GM21723 (cell line): Measurements from ENCODE around the gene SLIT1.

Experiments used
- ATAC-seq: cut with Tn5 transposase; IDR thresholded peaks from one replicate; pipeline ENCODE4 v1.9.1; 2021; ENCODE audit warnings: mild to moderate bottlenecking, moderate library complexity; ENCODE audit not compliant: unreplicated experiment

SLIT1 gene

DNA sequence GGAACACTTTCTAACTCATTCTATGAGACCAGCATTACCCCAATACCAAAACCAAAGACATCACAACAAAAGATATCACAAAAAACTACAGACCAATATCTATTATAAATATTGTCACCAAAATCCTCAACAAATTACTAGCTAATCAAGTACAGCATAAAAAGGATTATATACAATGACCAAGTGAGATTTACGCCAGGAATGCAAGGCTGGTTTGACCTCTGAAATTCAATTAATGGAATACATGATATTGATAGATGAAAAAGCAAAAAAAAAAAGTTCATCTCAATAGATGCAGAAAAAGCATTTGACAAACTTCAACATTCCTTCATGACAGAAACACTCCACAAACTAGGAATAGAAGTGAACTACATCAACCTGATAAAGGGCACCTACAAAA, 178.3 kb downstream of the SLIT1 start:
- no peak for ATAC-seq

GRCh38 chr10:97006364-97006763, 179.4 kb downstream of the SLIT1 start:
- no peak for ATAC-seq

GRCh38 chr10:97005349-97005748, 180.4 kb downstream of the SLIT1 start:
- no peak for ATAC-seq

GRCh38 chr10:97004591-97004990, 181.2 kb downstream of the SLIT1 start:
- no peak for ATAC-seq

DNA sequence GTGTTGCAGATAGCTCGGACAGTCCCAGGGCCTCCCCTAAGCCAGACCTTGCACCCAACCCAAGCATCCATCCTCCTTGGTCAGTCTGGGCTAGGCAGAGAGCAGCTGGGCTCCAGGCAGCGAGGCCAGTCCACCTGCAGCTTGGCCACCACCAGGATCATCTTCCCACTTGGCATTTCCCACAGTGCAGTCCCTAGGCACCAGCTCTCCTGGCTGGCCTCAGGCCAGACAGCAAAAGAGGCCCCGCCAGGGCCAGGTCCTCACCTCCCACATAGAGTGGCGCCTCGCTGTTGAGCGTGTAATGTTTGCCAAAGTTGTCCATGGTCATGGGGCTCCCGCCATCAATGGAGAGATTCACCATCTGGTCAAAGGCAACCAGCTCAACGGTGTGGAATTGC, 182.0 kb downstream of the SLIT1 start:
- no peak for ATAC-seq

- ATAC-seq: no peak
These were observed 182.5 kb downstream of the SLIT1 start for GRCh38 chr10:97003151-97003803.

DNA sequence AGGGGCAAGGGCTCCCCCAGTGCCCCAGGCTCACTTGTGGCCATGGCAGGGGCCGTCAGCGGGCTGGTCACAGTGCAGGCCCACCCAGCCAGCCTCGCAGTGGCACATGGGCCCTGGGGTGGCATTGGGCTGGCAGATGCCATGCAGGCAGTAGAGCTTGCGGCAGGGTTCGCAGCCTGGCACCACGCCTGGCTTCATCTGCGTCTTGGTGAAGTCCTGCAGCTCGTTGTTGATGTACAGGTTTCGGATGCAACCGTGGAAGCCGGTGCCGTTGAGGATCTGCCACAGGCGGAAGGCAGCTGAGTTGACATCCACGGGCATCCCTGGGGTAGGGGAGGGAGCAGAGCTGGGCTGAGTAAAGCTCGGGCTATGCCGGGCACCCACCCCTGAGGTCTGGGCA, 183.1 kb downstream of the SLIT1 start:
- no peak for ATAC-seq

DNA sequence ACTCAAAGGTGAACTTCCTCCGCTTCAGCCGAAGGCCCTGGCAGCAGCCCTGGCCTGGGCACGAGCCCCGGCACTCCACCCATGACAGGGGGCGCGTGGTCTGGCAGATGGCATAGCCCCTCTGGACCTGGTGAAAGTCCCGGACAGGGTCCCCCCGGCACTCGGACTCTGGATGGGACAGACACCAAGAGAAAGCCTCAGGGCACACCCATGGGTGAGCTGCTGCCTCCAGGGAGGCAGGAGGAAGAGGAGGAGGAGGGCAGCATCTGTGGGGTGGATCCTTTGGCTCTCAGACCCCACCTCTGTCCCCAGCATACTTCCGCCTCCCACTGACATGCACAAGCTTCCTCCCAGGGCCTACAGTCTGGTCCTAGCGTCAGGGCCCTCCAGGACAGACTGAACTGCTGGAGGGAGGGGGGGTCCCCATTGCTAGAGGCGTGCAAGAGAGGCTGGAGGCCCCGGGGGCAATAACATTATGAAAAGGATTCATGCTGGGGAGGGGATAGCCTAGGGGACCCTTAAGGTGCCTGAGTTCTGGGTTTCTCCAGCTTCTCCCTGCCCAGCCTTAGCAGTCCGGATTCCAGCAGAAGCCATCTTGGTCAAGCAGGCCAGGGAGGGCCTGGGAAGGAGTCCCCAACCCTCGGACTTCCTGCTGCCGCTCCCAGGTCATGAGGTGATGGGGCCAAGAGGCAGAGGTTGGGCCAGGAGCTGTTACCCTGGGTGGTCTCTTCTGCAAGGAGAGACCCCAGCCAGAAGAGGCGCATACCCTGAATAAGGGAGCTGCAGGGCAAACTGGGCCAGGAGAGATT, 184.4 kb downstream of the SLIT1 start:
- no peak for ATAC-seq

GRCh38 chr10:97000487-97001182, 185.1 kb downstream of the SLIT1 start:
- ATAC-seq: no peak

- no peak for ATAC-seq
These were observed 185.8 kb downstream of the SLIT1 start for GRCh38 chr10:96999987-97000386.

GRCh38 chr10:96999337-96999736, 186.4 kb downstream of the SLIT1 start:
- ATAC-seq: no peak

GRCh38 chr10:96998329-96998888, 187.3 kb downstream of the SLIT1 start:
- ATAC-seq: no peak

GRCh38 chr10:96996275-96996965, 189.3 kb downstream of the SLIT1 start:
- ATAC-seq: no peak

DNA sequence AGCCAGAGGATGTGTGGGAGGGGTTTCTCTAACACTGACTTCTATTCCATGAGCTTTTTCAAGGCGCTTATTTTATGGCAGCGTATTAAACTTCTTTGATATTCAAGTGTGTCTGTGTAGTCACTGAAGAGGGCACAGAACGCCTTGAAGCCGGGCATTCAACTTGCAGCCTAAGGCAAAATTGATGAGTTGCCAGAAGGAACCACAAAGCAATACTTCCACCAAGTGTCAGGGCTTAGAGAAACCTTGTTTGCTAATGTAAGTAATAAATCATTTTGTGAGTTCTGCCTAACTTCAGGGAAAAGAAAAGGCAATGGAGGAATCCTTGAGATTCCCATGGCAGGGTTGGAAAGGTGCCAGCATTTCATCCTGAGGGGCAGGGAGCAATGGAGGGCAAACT, 189.9 kb downstream of the SLIT1 start:
- ATAC-seq: no peak

DNA sequence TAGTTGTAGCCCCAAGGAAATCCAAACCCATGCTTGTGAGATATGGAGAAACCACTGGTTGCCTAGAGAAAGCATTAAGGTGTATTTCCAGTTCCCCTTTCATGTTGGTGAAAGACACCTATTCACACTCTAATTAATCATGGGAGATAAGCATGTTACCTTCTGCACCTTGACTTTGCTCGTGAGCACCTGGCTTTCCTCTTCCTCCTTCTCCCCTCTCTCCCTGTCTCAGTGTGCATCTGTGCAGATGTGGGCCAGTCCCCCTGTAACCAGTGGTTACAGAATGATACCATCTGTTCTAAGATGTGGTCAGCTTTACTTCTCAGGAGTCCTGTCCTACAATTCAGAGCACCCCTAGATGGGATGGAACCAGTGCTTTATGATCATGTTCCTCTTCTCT, 193.0 kb downstream of the SLIT1 start:
- ATAC-seq: peak; percentile 67

DNA sequence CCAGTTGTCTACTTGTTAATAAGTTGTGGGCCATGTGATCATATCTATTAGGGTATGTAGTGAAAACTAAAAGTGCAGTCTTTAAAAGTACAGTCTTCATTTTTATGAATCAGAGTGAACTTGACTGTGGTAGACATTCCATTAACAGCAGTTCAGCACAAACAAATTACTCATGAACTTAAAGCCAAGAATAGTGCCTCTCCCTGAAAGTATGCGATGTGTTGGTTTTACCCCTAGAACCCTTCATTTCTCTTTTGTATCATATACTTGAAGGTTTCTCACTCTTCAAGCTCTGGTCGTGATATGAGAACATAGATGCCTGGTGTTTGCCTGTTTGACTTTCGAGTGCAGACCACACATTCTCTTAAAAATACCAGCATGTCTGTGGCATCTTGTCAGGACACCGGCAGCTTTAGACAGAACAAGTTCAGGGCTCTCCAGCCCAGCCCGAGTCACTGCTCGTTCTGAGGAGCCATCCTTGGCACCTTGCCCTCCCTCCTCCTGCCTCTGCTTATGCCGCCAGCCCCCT, 194.4 kb downstream of the SLIT1 start:
- peak; percentile 63 for ATAC-seq

DNA sequence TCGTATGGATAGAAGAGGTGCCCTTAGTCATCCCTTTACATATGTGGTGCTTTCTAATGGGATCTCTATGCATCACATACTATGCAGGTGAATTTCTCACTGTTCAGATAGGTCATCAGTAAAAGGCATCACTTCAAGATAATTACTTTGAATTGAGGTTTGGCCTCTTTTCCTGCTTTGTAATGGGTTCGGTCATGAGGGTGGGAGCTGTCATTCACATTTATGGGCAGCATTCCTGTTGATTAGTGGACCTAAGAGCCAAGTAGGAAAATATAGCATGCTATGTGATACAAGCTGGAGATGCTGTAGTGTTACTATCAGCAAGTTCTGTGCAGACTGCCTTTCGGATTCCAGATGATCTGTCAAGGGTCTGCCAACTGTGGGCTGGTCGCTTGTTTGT, 197.3 kb downstream of the SLIT1 start:
- ATAC-seq: no peak

DNA sequence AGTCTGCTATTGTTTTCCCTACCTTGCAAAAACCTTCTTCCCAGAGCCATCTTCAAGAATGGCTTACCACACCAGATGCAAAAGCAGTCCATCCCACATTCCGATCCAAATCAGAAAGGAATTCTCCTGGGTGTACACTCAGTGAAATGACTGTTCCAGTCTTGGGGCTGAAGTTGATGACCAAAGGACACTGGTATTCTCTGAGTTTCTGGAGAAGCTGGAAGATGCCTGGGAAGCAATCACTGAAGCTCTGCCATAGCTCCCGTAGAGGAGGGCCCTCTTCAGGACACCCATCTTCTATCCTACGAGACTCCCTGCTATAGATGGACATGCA, 197.9 kb downstream of the SLIT1 start:
- no peak for ATAC-seq

- ATAC-seq: no peak
These were observed 198.5 kb downstream of the SLIT1 start for GRCh38 chr10:96987141-96987841.

GRCh38 chr10:96986200-96986856, 199.4 kb downstream of the SLIT1 start:
- ATAC-seq: no peak
